ENCODE results near the gene CDH2.

CDH2 gene

GRCh38 chr18:27950648-27951228 lies 226.2 kb downstream of the CDH2 start:
- TF ChIP-seq CTCF (conservative IDR thresholded peaks at IDR 0.05) (no peak), ZFX (IDR thresholded peaks at IDR 0.05) (no peak)
- H3K27ac ChIP-seq = no peak overlapping the region

- no peak for TF ChIP-seq CTCF (conservative IDR thresholded peaks at IDR 0.05)
- no peak overlapping the region for H3K27ac ChIP-seq
Observed at GRCh38 chr18:27948986-27949385, 227.9 kb downstream of the CDH2 start.

DNA sequence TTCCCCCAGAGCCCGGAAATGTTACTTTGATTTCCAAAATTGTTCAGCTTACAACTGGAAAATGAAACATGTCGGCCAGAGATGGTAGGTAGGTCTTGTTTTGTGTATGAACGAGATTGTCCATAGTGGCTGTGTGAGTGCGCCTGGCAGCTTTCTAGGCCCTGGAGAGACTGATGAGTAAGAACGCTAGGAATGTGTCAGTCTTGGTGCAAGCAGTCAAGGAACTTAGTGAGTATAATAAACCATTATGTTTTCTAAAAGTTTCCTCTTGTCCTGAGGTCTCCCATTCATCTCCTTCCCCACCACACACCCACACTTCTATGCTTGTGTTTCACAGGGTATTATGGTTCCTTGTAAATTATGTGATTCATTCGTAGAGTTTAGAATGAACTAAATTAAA lies 234.2 kb downstream of the CDH2 start:
- H3K27ac ChIP-seq = no peak overlapping the region
- TF ChIP-seq ZFX (IDR thresholded peaks at IDR 0.05) = no peak
- no peak for TF ChIP-seq CTCF (conservative IDR thresholded peaks at IDR 0.05)

DNA sequence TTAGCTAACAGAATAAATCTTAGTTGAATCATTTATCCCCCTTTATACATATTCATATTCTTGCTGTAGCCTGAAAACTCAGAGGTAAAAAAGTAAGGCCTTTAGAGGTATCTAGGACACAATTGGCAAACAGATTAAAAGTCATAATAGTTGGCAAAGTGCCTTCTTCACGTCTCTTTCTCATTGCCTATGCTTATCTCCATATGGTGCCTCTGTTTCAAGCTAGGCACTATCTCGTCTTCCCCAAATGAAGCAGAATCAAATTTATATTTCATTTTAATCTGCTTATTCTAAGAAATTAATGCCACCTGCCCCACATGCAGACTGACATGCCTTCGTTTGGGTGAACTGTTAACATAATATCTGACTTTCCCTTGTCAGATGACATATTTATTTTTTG lies 245.4 kb downstream of the CDH2 start:
- H3K27ac ChIP-seq = no peak overlapping the region
- TF ChIP-seq CTCF (conservative IDR thresholded peaks at IDR 0.05) (no peak), ZFX (IDR thresholded peaks at IDR 0.05) (no peak)

DNA sequence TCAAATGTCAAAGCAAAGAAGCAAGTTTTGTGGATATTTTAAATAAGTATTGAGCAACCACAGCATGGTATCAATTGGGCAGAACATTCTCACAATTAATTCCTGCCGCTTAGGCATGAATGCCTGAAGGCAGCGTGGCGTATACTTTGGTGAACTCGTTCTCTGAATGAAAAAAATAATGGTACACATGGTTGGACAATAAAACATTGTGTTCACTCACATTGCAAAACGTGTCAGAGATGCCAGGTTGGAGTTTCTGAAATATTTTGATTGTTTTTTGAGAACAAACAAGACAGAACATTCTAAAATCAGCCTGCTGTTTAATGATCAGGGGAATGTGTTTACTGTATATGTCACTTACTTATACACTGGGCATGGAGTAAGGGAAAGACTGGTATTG lies 254.2 kb downstream of the CDH2 start:
- no peak overlapping the region for H3K27ac ChIP-seq
- no peak for TF ChIP-seq CTCF (conservative IDR thresholded peaks at IDR 0.05)
- TF ChIP-seq ZFX (IDR thresholded peaks at IDR 0.05) = no peak

GRCh38 chr18:27921904-27922751 lies 254.8 kb downstream of the CDH2 start:
- TF ChIP-seq CTCF (conservative IDR thresholded peaks at IDR 0.05) (no peak), ZFX (IDR thresholded peaks at IDR 0.05) (no peak)
- H3K27ac ChIP-seq = no peak overlapping the region

GRCh38 chr18:27921392-27921791 lies 255.5 kb downstream of the CDH2 start:
- H3K27ac ChIP-seq = no peak overlapping the region
- TF ChIP-seq ZFX (IDR thresholded peaks at IDR 0.05) = no peak
- TF ChIP-seq CTCF (conservative IDR thresholded peaks at IDR 0.05) = no peak
